Liver (tissue), 3 donors: Measurements from ENCODE around the gene HIF1AN.

ENCODE experiments used
- CTCF ChIP-seq: fragments of 150-350 bp; IDR thresholded peaks from 2 replicates; pipeline ENCODE4 v1.5.1; 2017; ENCODE audit warnings: improper control_type of control experiment, low read depth, low read length; ENCODE audit not compliant: missing input control
- FOXA1 ChIP-seq: IDR thresholded peaks from 2 replicates; pipeline ENCODE4 v1.6.1; 2016; ENCODE audit warnings: antibody characterized with exemption
- MAX ChIP-seq: IDR thresholded peaks from 2 replicates; pipeline ENCODE4 v1.6.1; 2016; ENCODE audit warnings: antibody characterized with exemption
- RAD21 ChIP-seq, 2 donors: IDR thresholded peaks; 2 replicates each; pipeline ENCODE4 v1.6.1; 2016; ENCODE audit warnings: antibody characterized with exemption in 2 of 2, mild to moderate bottlenecking in 2 of 2
- REST ChIP-seq: IDR thresholded peaks from 2 replicates; pipeline ENCODE4 v1.6.1; 2016; ENCODE audit warnings: antibody characterized with exemption, mild to moderate bottlenecking
- SP1 ChIP-seq: IDR thresholded peaks from 2 replicates; pipeline ENCODE4 v1.6.1; 2018; ENCODE audit warnings: antibody characterized with exemption, mild to moderate bottlenecking
- TAF1 ChIP-seq: conservative IDR thresholded peaks from 2 replicates; pipeline ENCODE4 v1.6.1; 2016; ENCODE audit warnings: antibody characterized with exemption, mild to moderate bottlenecking
- YY1 ChIP-seq: IDR thresholded peaks from 2 replicates; pipeline ENCODE4 v1.6.1; 2016; ENCODE audit warnings: antibody characterized with exemption, mild to moderate bottlenecking
- ZBTB33 ChIP-seq: IDR thresholded peaks from 2 replicates; pipeline ENCODE4 v1.6.1; 2016; ENCODE audit warnings: antibody characterized with exemption
- donor health status: healthy.
- donor health status: healthy.

- TF ChIP-seq CTCF (no peak), YY1 (no peak), REST (no peak), TAF1 (no peak), MAX (no peak), FOXA1 (no peak), ZBTB33 (no peak), RAD21 (IDR thresholded peaks at IDR 0.05) (no peak), SP1 (no peak)
These were observed 9.2 kb downstream of the HIF1AN start for GRCh38 chr10:100544950-100545349.
